Measurements from ENCODE around the gene KPTN.

The KPTN gene

DNA sequence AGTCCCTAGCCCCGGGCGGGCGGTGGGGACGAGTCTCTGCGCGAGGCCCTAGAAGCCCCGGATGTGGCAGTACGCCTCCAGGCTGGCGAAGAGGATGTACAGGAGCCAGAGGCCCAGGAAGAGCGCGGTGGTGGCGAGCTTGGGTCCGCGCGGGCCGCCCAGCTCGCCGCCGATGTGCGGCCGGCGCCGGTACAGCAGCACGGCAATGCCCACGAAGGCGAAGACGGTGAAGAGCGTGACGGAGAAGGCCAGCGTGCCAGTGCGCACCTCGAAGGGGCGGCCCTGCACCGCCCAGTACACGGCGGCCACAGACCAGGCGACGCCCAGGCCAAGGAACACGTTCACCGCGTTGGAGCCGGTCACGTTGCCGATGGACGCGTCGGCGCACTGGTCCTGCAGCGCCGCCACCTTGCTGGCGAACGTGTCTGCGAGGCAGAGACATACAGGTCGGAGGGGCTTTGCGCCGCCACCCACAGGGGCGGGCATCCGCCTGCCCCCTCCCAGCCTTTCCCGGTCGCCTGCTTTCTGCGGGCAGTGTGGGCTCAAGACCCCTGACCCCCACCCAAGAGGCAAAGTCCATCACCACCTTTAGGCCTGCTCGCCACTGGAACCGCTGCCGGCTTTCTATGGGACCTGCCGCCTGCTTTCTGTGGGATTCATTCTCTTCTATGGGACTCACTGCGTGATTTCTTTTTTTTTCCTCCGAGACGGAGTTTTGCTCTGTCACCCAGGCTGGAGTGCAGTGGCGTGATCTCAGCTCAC, 53.8 kb downstream of the KPTN start:
- no peak for DNase-seq

DNA sequence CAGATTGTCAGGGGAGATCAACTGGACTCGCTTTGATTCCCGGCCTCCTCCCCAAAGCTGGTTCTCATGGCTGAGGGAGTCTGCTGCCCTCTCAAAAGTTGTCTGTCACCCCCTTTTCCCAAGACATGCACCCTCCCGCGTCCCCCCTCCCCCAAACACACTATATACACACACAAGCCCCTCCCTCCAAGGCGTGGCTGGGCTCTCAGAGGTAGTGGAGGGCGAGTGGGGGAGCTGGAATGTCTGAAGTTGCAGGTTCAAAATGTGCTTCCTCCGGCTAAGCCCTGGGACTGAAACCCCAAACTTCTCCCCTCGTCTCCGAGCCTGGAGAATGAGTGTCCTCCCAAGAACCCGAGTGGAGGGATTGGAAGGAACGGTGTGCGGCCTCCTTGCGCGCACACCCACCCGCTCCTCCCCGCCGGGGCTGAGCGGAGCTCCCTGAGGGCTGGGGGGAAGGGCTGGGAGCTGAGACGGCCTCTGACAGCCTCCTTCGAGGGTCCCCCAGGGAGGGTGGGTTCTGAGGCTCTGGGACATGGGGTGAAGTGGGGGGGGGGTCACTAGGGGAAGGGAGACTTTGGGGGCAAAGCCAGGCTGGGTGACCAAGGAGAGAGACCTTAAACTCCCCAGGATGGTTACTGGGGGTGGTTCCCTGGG, 54.8 kb downstream of the KPTN start:
- no peak for DNase-seq

DNA sequence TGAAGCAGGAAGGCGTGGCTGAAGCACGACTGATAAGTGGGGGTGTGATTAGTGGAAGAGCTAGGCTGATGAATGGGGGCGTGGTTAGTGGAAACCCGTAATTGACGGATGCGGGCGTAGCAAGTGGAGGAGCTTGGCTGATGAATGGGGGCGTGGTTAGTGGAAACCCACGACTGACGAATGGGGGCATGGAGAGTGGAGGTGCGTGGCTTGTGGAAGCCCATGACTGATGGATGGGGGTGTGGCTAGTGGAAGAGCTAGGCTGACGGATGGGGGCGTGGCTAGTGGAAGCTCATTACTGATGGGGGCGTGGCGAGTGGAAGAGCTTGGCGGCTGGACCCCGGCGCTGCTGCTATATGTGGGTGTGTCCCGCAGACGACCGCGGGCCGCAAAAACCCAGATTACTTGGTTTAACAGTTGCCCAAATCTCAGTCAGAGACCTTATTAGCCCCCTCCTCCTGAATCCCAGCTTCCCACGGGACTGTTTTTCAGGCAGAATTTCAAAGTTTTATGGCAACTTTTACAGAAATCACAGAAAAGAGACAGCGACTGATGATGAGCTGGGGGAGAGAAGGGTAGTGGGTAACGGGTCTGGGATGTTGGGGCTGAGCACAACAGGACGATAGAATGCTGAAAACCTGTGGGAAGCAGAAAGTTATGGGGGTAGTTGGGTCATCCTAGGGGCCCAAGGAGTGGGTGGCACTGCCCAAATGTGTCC, 55.7 kb downstream of the KPTN start:
- peak; percentile 100 for DNase-seq

GRCh38 chr19:47427241-47428176, 56.5 kb downstream of the KPTN start:
- DNase-seq: peak; percentile 87

Data from NCI-H1694 (cell line).